ENCODE measurements around the gene ZNRF1.

Gene ZNRF1

DNA sequence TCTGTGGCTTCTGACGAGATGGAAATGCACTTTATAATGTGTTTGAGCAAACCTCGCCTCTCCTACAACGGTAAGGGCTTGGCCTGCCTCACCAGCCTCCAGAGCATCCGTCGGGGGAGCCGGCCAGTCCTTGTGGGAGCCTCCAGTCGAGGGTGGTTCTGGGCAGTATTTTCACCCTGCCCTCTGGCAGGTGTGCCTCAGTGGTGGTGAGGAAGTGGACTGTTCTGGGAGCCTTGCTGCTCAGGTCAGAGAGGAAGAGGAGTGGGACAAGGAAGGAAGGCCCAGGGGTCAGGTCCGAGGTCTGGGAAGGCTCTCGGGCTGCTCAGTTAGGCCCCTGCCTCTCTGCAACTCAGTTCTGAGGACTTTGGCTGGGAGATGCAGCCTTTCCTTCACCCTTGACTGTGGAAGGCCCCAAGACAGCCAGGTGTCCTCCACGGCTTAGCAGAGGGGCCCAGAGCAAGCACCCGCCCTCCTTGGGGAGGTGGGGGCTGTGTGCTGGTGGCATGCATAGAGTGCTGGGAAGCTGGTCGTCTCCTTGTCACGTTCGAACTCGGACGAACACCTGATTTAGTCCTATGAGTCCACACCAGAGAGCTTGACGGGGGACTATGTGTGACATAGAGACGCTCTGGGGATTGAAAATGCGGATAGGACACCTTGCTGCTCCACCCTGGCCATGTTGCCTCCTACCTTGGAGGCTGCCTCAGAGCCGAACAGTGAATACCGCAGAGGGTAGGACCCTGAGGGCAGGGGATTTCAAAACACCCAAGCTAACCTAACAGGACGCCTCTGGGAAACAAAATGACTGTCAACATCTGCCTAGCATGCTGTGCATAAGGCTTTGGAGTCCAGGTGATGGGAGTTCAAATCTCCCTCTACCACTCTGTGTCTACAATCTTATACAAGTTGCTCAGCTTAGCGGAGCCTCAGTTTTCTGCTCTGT is 95.0 kb downstream of the ZNRF1 start:
- no peak for ATAC-seq
- TF ChIP-seq SNAI2 (CRISPR knock-in tag; IDR thresholded peaks at IDR 0.05) = no peak
- TF ChIP-seq, protein P1, sequence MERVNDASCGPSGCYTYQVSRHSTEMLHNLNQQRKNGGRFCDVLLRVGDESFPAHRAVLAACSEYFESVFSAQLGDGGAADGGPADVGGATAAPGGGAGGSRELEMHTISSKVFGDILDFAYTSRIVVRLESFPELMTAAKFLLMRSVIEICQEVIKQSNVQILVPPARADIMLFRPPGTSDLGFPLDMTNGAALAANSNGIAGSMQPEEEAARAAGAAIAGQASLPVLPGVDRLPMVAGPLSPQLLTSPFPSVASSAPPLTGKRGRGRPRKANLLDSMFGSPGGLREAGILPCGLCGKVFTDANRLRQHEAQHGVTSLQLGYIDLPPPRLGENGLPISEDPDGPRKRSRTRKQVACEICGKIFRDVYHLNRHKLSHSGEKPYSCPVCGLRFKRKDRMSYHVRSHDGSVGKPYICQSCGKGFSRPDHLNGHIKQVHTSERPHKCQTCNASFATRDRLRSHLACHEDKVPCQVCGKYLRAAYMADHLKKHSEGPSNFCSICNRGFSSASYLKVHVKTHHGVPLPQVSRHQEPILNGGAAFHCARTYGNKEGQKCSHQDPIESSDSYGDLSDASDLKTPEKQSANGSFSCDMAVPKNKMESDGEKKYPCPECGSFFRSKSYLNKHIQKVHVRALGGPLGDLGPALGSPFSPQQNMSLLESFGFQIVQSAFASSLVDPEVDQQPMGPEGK (CRISPR knock-in tag; IDR thresholded peaks at IDR 0.05; ENCODE audit: borderline replicate concordance) = no peak

DNA sequence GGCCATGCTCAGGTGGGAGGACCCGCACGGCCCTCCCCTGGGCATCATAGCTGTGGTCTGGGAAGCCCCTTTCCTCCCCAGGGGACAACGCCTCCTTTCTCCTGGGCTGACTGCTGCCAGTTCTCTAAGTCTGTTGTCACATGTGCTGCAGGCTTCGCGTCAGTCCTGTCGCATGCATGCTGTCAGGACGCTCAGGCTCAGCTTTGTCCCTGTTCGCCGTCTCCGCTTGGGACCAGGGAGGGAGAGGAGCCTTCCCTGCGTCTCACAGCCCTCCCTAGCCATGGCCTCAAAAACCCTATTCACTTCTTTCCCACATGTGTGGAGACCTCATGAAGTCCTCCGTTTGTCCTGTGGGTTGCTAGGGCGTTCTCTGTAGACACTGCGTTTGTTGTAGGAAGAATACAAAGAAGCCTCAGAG is 96.4 kb downstream of the ZNRF1 start:
- ATAC-seq = no peak
- TF ChIP-seq, protein P2, sequence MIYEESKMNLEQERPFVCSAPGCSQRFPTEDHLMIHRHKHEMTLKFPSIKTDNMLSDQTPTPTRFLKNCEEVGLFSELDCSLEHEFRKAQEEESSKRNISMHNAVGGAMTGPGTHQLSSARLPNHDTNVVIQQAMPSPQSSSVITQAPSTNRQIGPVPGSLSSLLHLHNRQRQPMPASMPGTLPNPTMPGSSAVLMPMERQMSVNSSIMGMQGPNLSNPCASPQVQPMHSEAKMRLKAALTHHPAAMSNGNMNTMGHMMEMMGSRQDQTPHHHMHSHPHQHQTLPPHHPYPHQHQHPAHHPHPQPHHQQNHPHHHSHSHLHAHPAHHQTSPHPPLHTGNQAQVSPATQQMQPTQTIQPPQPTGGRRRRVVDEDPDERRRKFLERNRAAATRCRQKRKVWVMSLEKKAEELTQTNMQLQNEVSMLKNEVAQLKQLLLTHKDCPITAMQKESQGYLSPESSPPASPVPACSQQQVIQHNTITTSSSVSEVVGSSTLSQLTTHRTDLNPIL (CRISPR knock-in tag; IDR thresholded peaks at IDR 0.05; ENCODE audit: low read depth) = no peak
- TF ChIP-seq TOX (CRISPR knock-in tag; IDR thresholded peaks at IDR 0.05; ENCODE audit: borderline replicate concordance) = no peak
- no peak for TF ChIP-seq SNAI2 (CRISPR knock-in tag; IDR thresholded peaks at IDR 0.05)
- TF ChIP-seq PPARA (CRISPR knock-in tag; IDR thresholded peaks at IDR 0.05; ENCODE audit: borderline replicate concordance) = no peak
- TF ChIP-seq, protein P3, sequence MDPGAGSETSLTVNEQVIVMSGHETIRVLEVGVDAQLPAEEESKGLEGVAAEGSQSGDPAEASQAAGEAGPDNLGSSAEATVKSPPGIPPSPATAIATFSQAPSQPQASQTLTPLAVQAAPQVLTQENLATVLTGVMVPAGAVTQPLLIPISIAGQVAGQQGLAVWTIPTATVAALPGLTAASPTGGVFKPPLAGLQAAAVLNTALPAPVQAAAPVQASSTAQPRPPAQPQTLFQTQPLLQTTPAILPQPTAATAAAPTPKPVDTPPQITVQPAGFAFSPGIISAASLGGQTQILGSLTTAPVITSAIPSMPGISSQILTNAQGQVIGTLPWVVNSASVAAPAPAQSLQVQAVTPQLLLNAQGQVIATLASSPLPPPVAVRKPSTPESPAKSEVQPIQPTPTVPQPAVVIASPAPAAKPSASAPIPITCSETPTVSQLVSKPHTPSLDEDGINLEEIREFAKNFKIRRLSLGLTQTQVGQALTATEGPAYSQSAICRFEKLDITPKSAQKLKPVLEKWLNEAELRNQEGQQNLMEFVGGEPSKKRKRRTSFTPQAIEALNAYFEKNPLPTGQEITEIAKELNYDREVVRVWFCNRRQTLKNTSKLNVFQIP (CRISPR knock-in tag; IDR thresholded peaks at IDR 0.05; ENCODE audit: borderline replicate concordance, low read depth) = no peak
- TF ChIP-seq ZFP30 (CRISPR knock-in tag; IDR thresholded peaks at IDR 0.05) = no peak
- TF ChIP-seq RARB (CRISPR knock-in tag; IDR thresholded peaks at IDR 0.05) = no peak
- TF ChIP-seq, protein P4, sequence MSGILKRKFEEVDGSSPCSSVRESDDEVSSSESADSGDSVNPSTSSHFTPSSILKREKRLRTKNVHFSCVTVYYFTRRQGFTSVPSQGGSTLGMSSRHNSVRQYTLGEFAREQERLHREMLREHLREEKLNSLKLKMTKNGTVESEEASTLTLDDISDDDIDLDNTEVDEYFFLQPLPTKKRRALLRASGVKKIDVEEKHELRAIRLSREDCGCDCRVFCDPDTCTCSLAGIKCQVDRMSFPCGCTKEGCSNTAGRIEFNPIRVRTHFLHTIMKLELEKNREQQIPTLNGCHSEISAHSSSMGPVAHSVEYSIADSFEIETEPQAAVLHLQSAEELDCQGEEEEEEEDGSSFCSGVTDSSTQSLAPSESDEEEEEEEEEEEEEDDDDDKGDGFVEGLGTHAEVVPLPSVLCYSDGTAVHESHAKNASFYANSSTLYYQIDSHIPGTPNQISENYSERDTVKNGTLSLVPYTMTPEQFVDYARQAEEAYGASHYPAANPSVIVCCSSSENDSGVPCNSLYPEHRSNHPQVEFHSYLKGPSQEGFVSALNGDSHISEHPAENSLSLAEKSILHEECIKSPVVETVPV (CRISPR knock-in tag; IDR thresholded peaks at IDR 0.05) = no peak
- TF ChIP-seq ZFP3 (CRISPR knock-in tag; IDR thresholded peaks at IDR 0.05) = no peak
- no peak for TF ChIP-seq TCF4 (CRISPR knock-in tag; IDR thresholded peaks at IDR 0.05; ENCODE audit: borderline replicate concordance)
- TF ChIP-seq ZC3H10 (CRISPR knock-in tag; IDR thresholded peaks at IDR 0.05) = no peak
- no peak for TF ChIP-seq ZNF70 (CRISPR knock-in tag; IDR thresholded peaks at IDR 0.05)
- TF ChIP-seq OSR1 (CRISPR knock-in tag; IDR thresholded peaks at IDR 0.05) = no peak
- TF ChIP-seq, protein P1 (CRISPR knock-in tag; IDR thresholded peaks at IDR 0.05; ENCODE audit: borderline replicate concordance) = no peak
- TF ChIP-seq ARNTL (CRISPR knock-in tag; IDR thresholded peaks at IDR 0.05; ENCODE audit: borderline replicate concordance, low read depth) = no peak
- TF ChIP-seq BACH2 (CRISPR knock-in tag; IDR thresholded peaks at IDR 0.05; ENCODE audit: borderline replicate concordance) = no peak
- no peak for TF ChIP-seq ESRRG (CRISPR knock-in tag; IDR thresholded peaks at IDR 0.05)
- no peak for TF ChIP-seq ISL1 (CRISPR knock-in tag; IDR thresholded peaks at IDR 0.05)

DNA sequence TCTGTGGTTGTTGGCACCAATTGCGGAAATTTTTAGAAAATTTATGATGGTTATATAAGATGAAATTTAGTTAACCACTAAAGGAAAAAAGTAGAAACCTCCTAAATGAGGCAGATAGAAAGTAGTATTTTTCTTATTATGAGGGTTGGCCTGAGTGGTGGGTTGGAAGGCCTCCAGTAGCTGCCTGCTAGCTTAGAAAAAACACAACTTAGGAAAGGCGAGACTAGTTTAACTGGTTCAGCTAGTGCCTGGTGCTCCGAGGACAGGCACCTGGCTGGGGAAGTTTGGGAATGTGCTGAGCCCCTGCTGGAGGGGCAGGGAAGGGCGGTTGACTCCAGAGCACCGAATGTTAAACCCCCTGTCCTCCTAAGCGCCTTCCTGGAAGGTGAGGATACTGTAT is 97.8 kb downstream of the ZNRF1 start:
- ATAC-seq = peak; percentile 40; the same call in 2 of the 3 replicates
- TF ChIP-seq, protein P3 (CRISPR knock-in tag; IDR thresholded peaks at IDR 0.05; ENCODE audit: borderline replicate concordance, low read depth) = no peak
- TF ChIP-seq, protein P4 (CRISPR knock-in tag; IDR thresholded peaks at IDR 0.05) = no peak
- TF ChIP-seq TOX (CRISPR knock-in tag; IDR thresholded peaks at IDR 0.05; ENCODE audit: borderline replicate concordance) = no peak
- no peak for TF ChIP-seq ZNF70 (CRISPR knock-in tag; IDR thresholded peaks at IDR 0.05)
- TF ChIP-seq ZFP30 (CRISPR knock-in tag; IDR thresholded peaks at IDR 0.05) = no peak
- TF ChIP-seq ZNF565 (CRISPR knock-in tag; conservative IDR thresholded peaks at IDR 0.05; ENCODE audit: low read depth) = no peak
- TF ChIP-seq, protein P1 (CRISPR knock-in tag; IDR thresholded peaks at IDR 0.05; ENCODE audit: borderline replicate concordance) = no peak
- no peak for TF ChIP-seq ZFP3 (CRISPR knock-in tag; IDR thresholded peaks at IDR 0.05)

Measured in SK-N-SH treated with all-trans-retinoic acid at 6 μM for 48 hours (cell line).